CD4-positive, alpha-beta T cell treated with Interferon gamma for 1 hour (primary cell): ENCODE data around the gene MCCC2.
"Not testable (repeated sequence)": the region's sequence is repeated elsewhere in the genome, so short reads cannot be mapped to it uniquely, and the experiment has no call there.

Experiments used
- DNase-seq: peaks from one replicate; pipeline ENCODE4 v3.0.0-alpha.2; 2020

The MCCC2 gene

GRCh38 chr5:71664615-71665014 is 77.5 kb downstream of the MCCC2 start:
- not testable (repeated sequence) for DNase-seq

GRCh38 chr5:71666321-71666720 is 79.2 kb downstream of the MCCC2 start:
- no peak for DNase-seq

GRCh38 chr5:71677977-71678376 is 90.8 kb downstream of the MCCC2 start:
- no peak for DNase-seq

- no peak for DNase-seq
Observed at GRCh38 chr5:71679714-71680113, 92.6 kb downstream of the MCCC2 start.

GRCh38 chr5:71680510-71680909 is 93.4 kb downstream of the MCCC2 start:
- DNase-seq = no peak

GRCh38 chr5:71681296-71681695 is 94.2 kb downstream of the MCCC2 start:
- DNase-seq = no peak

- DNase-seq = no peak
Observed at GRCh38 chr5:71684309-71684708, 97.2 kb downstream of the MCCC2 start.

- DNase-seq = no peak
Observed at GRCh38 chr5:71693828-71694427, 106.8 kb downstream of the MCCC2 start.

GRCh38 chr5:71695071-71695470 is 107.9 kb downstream of the MCCC2 start:
- no peak for DNase-seq

- DNase-seq = no peak
Observed at GRCh38 chr5:71695595-71695994, 108.5 kb downstream of the MCCC2 start.

GRCh38 chr5:71697967-71698366 is 110.8 kb downstream of the MCCC2 start:
- no peak for DNase-seq

GRCh38 chr5:71699233-71699632 is 112.1 kb downstream of the MCCC2 start:
- no peak for DNase-seq

GRCh38 chr5:71699751-71700150 is 112.6 kb downstream of the MCCC2 start:
- DNase-seq = no peak

GRCh38 chr5:71700803-71701202 is 113.7 kb downstream of the MCCC2 start:
- DNase-seq = no peak

GRCh38 chr5:71701407-71701806 is 114.3 kb downstream of the MCCC2 start:
- no peak for DNase-seq

GRCh38 chr5:71703941-71704340 is 116.8 kb downstream of the MCCC2 start:
- DNase-seq = no peak

GRCh38 chr5:71705421-71705820 is 118.3 kb downstream of the MCCC2 start:
- DNase-seq = no peak

- no peak for DNase-seq
Observed at GRCh38 chr5:71706906-71707305, 119.8 kb downstream of the MCCC2 start.
